Fibroblast of mammary gland (primary cell): ENCODE measurements around the gene F7.
"Not testable (repeated sequence)": the region's sequence is repeated elsewhere in the genome, so short reads cannot be mapped to it uniquely, and the experiment has no call there.

Source experiments
- DNase-seq: peaks from one replicate; pipeline ENCODE4 v3.0.0-alpha.2; 2010; ENCODE audit warnings: low read depth
- H3K4me3 ChIP-seq: 2 replicates; pipeline ENCODE4 v1.5.1; 2011; ENCODE audit warnings: low read depth, mild to moderate bottlenecking, low read length, moderate library complexity; ENCODE audit not compliant: control insufficient read depth
- TF ChIP-seq, protein P1 (sequence below): conservative IDR thresholded peaks from 2 replicates; pipeline ENCODE4 v1.5.1; 2011; ENCODE audit warnings: low read depth, low read length, inconsistent platforms; ENCODE audit not compliant: control insufficient read depth, insufficient read depth

F7 gene

GRCh38 chr13:113095146-113096051, 10.2 kb upstream of the F7 start:
- no peak overlapping the region for H3K4me3 ChIP-seq
- no peak for DNase-seq
- TF ChIP-seq, protein P1, sequence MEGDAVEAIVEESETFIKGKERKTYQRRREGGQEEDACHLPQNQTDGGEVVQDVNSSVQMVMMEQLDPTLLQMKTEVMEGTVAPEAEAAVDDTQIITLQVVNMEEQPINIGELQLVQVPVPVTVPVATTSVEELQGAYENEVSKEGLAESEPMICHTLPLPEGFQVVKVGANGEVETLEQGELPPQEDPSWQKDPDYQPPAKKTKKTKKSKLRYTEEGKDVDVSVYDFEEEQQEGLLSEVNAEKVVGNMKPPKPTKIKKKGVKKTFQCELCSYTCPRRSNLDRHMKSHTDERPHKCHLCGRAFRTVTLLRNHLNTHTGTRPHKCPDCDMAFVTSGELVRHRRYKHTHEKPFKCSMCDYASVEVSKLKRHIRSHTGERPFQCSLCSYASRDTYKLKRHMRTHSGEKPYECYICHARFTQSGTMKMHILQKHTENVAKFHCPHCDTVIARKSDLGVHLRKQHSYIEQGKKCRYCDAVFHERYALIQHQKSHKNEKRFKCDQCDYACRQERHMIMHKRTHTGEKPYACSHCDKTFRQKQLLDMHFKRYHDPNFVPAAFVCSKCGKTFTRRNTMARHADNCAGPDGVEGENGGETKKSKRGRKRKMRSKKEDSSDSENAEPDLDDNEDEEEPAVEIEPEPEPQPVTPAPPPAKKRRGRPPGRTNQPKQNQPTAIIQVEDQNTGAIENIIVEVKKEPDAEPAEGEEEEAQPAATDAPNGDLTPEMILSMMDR: no peak

DNA sequence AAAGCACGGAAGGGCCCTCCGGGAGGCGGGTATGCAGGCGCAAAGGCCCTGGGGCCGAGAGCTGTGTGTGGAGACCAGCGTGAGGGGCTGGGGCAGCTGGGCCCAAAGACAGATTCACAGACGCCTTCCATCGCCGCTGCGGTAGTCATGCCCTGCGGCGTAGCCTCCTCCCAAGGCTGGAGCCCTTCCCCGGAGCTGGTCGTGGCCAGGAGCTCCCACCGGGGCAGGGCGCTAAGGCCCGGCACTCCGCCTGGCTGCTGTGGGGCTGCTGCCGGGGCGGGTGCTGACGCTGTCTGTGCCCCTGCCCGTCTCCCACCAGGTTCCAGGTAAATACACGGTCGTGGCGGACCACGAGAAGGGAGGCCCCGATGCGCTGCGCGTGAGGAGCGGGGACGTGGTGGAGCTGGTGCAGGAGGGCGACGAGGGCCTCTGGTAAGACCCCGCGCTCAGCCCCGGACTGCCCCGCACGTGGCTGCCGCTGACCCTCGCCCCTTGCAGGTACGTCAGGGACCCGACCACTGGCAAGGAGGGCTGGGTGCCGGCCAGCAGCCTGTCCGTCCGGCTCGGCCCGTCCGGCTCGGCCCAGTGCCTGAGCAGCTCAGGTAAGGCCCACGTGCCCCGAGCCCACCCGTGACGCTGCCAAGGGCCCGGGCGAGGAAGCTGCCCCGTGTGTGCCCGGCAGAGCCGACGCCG, 9.4 kb upstream of the F7 start:
- TF ChIP-seq, protein P1: no peak
- DNase-seq: no peak

DNA sequence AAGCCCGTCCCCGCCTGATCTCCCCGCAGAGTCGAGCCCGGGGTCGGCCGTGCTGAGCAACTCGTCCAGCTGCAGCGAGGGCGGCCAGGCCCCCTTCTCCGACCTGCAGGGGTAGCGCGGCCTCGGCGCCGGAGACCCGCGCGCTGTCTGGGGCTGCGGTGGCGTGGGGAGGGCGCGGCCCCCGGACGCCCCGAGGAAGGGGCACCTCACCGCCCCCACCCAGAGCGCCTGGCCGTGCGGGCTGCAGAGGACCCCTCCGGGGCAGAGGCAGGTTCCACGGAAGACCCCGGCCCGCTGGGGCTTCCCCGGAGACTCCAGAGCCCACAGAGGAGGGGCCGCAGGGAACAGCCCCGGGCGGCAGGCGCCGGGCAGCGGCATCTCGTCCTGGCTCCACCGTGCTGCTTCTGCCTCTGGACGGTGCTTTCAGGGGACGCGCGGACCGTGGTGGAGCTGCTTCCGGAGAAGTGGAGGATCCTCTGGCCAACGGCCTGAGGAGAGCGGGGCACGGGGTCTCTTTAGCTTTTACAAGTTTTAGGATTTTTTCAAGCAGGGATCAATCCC, 8.8 kb upstream of the F7 start:
- TF ChIP-seq, protein P1: no peak
- H3K4me3 ChIP-seq: no peak overlapping the region
- no peak for DNase-seq

More for the DNA sequence above, 9.4 kb upstream of the F7 start:
- H3K4me3 ChIP-seq: no peak overlapping the region

DNA sequence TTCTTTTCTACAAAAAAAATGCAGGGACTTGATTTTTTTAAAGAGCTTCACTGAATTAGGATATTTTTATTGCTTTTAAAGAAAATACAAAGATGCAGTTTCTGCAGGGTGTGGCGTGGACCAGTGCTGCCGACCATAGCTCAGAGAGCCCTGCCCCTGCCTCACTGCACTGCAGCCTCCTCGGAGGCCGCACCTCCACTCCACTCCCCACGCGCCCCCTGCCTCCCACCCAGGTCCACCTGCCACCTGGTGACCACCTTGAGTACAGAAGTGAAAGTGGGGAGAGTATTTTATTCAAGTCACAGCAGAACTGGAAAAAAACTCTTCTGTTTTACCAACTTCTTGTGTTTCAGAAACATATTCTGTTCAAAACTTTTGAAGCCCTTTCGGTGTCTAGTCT, 7.9 kb upstream of the F7 start:
- H3K4me3 ChIP-seq: no peak overlapping the region
- DNase-seq: no peak
- TF ChIP-seq, protein P1: no peak

- no peak for DNase-seq
- TF ChIP-seq, protein P1: no peak
Observed at GRCh38 chr13:113098162-113098732, 7.3 kb upstream of the F7 start.

DNA sequence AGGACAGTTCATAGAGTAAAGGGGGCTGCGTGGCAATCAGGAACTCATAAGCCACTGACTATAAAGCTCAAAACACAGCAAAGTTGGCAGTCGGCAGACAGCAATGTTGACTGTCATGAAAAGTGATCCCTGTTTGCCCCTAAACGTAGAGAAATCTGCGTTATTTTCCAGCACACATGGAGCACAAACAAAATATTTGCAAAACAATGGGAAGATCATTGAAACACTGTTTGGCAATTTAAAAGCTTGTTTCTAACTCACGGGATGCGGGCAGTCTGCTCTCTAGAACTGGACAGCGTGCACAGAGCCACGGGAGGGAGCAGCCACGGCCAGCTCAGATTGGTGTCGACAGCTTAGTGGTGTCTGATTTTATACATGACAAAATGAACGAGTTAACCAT, 6.4 kb upstream of the F7 start:
- TF ChIP-seq, protein P1: no peak
- no peak for DNase-seq
- H3K4me3 ChIP-seq: no peak overlapping the region

More at GRCh38 chr13:113098162-113098732, 7.3 kb upstream of the F7 start:
- no peak overlapping the region for H3K4me3 ChIP-seq

DNA sequence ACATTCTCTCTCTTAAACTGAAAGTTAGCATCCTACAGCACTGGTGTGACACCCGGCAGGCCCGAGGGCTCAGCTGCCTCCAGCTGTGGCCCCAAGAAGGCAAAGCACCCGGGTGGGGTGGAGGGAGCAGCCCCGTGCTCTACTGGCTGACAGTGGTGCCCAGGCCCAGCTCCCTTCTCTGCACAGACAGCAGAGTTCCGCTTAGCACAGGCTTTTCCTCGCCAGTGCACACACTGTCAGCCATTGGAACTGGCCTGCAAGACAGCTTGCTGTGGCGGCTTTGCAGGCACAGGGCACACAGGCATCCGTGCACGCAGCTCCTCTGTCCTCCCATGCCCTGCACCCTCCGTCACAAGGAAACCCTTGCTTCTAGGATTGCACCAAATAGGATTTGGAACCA, 3.3 kb upstream of the F7 start:
- DNase-seq, H3K4me3 ChIP-seq: not testable (repeated sequence)
